HG03432 (cell line): Measurements from ENCODE around the gene CEPT1.
"Not testable (repeated sequence)": the region's sequence is repeated elsewhere in the genome, so short reads cannot be mapped to it uniquely, and the experiment has no call there.

Experiments used
- ATAC-seq: cut with Tn5 transposase; IDR thresholded peaks from one replicate; pipeline ENCODE4 v1.9.1; 2021; ENCODE audit warnings: mild to moderate bottlenecking, moderate library complexity; ENCODE audit not compliant: unreplicated experiment

Gene CEPT1

DNA sequence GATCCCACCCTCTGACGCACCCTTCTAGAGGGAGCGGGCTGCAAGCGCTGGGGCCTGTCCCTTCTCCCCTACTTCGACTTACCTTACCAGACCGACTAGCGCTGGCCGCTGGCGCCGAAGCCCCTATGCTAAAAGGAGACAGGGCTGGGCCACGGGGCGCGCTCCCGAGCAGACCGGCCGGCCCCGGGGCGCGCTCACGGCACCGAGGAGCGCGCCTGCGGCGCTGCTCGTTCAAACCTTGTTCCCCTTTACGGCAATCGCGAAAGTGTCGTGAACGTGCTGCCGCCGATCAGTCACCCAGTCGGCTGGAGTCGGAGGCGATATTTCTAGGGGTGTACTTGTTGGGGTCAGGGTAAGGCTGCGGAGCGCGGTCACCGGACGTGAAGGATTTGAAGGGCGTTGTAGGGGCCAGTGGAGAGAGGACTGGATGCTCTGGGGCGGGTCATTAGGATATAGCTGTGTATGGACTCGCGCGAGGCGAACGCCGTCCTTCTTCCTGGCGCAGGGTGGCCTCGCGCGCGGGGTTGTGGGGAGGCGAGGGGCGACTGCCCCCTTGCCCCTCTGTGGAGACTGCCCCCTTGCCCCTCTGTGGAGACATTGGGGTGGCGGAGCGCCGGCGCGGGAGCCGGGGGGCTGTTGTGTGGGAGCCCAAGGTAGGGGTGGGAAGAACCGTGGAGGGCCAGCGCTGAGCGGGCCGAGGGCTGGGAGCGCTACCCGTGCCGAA, at the start of gene CEPT1, which contains the start of gene DRAM2:
Gene CEPT1 (plus strand): TSS at position 268 of the 724 bp plus-strand sequence. CDS start 7,492 bp downstream, outside the sequence.
Gene DRAM2 (minus strand): TSS at position 138 of the 724 bp plus-strand sequence. CDS start 8,539 bp downstream, outside the sequence.
- ATAC-seq, result peak; percentile 83

DNA sequence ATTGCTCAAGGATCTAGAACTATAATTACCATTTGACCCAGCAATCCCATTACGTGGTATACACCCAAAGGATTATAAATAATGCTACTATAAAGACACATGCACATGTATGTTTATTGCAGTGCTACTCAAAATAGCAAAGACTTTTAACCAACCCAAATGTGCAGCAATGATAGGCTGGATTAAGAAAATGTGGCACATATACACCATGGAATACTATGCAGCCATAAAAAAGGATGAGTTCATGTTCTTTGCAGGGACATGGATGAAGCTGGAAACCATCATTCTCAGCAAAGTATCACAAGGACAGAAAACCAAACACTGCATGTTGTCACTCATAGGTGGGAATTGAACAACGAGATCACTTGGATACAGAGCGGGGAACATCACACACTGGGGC, 44.6 kb upstream of the CEPT1 start:
- ATAC-seq, result not testable (repeated sequence)

DNA sequence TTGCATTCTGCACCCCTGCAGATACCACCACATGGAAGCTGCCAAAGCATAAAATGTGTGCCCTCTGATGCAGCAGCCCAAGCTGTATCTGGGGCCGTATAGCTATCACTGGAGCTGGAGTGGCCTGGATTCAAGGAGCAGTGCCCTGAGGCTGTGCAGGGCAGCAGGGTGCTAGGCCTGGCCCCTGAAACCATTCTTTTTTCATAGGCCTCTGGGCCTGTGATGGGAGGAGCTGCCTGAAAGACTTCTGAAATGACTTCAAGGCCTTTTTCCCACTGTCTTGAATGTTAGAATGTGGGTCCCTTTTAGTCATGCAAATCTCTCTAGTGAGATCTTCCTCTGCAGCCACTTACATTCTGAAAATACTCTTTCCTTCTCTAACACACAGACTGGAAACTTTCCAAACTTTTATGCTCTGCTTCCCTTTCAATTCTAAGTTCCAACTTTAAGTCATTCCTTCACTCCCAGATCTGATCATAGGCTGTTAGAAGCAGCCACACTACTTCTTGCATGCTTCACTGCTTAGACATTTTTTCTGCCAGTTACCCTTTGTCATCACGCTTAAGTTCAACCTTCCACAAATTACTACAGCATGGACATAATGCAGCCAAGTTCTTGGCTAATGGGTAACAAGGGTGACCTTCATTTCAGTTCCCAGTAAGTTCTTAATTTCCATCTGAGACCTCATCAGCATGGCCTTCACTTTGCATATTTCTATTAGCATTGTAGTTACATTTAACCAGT, 42.5 kb upstream of the CEPT1 start:
- no peak for ATAC-seq

DNA sequence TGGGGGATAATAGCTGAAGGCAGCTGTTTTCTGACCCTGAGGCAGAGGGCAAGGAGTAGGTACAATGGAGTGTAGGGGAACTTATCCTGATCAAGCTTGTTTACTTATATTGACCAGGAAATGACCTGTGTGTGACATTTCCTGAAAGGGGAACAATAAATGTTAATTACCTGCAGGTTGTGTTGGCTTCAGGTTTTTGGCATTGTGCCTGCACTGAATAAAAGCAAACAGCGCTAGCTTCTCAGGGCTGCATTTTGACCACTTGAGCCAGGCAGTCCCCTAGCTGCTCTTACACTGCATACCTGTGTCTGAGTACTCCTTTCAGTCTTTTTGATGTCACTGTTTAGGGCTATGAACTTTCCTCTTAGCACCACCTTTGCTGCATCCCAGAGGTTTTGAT, 40.7 kb upstream of the CEPT1 start:
- ATAC-seq, result no peak

DNA sequence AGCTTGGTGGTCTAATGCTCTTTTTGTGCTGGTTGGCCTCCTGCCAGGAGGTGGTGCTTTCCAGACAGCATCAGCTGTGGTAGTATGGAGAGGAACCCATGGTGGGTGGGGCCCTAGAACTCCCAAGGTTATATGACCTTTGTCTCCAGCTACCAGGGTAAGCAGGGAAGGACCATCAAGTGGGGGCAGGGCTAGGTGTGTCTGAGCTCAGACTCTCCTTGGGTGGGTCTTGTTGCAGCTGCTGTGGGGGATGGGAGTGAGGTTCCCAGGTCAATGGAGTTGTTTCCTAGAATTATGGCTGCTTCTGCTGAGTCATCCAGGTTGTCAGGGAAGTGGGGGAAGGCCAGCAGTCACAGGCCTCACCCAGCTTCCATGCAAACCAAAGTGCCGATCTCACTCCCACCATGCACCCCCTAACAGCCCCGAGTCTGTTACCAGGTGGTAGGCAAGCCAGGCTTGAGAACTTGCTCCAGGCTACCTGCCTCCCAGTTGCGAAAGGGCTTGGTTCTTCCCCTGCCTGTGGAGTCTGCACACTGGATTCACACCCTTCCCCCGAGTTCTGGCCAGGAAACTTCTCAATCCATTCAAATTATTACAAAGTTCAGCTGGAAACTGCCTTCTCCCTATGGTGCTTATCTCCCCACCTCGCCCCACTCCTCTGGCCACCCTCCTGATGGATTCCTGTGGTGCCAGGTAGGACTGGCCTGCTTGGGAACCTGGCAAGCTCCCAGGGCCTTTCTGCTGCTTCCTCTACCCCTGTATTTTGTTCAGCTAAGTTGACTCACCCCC, 38.0 kb upstream of the CEPT1 start:
- no peak for ATAC-seq

DNA sequence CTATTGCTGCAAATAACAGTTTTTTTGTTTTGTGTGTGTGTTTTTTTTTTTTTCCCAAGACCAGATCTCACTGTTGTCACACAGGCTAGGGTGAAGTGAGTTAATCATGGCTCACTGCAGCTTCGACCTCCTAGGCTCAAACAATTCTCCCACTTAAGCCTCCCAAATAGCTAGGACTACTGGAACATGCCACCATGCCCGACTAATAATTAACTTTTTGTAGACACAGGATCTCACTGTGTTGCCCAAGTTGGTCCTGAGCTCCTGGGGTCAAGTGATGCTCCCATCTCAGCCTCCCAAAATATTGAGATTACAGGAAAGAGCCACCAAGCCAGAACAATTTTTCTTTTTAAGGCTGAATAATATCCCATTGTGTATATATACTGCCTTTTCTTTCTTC, 35.0 kb upstream of the CEPT1 start:
- ATAC-seq, result no peak

DNA sequence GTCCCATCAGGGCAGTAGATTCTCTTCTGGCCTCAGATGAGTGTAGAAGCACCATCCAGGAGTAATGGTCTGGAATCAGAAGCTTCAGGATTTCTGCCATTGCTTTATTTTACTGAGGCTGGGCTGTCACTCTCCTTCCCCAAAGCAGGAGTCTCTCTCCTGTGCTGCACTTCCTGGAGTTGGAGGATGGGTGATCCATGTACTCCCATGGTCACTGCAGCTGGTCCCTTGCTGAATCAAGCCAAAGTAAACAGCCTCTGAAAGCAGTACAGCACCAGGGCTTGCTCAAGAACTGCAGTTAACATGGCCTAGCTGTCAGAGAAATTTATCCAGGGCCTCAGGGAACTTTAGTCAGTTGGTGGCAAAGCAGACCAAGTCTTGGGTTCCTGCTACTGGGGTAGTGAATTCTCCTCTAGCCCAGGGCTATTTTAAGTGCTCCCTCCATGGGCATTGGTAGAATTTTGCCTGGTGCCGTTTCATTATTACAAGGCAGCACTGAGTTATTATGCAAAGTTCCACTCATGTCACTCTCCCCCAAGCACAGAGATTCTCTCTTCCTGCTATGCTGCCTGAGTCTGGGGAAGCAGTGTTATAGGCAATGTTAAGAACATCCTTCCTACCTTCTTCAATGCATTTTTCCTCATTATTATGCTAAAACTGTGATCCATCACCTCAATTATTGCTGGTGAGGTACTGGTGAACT, 29.7 kb upstream of the CEPT1 start:
- no peak for ATAC-seq

DNA sequence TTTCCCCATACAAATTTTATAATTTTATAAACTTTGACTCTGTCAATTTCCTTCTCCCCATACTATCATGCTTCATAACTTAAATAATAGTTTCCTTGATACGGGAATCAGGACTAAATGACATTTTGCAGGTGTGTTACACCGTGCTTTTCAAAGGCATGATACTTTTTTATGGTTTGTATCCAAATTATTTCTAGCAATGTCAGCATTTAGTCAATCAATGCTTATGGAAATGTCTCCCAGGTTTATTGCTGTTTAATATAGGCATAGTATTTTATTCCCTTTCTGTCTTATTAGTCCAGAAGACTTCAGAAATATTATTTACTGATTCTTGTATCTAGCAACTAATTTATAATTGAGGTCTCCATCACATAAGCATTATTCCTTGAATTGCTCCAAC, 23.5 kb upstream of the CEPT1 start:
- no peak for ATAC-seq

DNA sequence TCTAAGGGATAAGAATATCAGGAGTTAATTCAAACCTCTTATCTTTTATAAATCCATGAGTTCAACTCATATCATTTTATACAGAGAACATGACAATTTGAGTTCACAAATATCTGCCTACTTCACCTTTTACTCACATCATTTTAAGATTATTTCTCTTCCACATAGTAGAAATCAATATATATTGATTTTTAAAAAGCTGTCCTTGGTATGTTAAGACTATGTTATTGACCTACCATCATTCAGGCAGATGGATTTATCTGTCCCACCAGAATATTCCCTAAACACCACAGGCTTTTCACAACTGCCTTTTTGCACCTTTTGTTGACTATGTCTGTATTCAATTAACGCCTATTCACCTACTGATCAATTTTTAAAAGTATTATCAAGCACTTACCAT, 13.7 kb upstream of the CEPT1 start:
- ATAC-seq, result no peak

DNA sequence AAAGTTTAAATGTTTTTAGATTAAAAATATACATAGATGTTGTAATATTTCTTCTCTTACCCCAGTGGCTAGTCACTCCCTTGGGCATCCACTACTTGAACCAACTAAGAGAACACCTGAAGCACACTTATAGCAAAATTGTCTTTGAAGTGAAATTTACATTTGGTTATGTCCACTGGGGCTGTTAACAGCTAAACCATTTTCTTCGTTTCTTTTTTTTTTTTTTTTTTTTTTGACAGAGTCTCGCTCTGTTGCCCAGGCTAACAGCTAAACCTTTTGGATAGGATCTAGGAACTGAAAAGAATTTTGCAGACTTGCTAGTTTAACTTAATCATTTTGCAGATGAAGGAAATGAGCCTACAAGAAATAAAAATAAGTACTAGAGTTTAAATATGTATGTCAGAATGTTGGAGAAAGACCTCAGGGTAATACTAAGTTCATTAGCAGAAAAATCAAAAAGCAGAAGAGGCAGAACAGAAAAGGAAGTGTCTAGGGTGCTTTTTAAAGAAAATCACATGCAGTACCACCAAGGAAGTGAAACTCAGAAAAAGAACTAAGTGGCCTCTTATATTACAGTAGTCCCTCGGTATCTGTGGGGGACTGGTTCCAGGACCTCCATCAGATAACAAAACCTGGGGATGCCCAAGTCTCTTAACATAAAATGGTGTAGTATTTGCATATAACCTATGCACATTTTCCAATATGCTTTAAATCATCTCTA, 11.9 kb upstream of the CEPT1 start:
- ATAC-seq, result peak; percentile 87

DNA sequence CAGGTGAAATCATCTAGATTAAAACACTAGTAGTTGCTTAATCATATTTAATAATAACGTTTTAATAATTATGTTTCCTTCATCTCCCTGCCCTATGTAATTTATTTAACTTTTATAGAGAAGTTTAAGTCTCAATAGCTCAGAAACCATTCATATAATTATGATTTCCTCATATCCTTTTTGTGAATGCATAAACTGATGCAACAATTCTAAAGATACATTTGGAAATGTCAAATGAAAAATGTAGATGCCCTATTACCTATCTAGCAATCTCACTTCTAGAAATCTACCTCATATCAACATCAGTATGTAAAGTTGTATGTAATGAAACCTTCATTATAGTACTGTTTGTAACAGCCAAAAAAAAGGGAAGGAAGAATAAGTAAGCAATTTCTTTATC, 10.6 kb upstream of the CEPT1 start:
- no peak for ATAC-seq

DNA sequence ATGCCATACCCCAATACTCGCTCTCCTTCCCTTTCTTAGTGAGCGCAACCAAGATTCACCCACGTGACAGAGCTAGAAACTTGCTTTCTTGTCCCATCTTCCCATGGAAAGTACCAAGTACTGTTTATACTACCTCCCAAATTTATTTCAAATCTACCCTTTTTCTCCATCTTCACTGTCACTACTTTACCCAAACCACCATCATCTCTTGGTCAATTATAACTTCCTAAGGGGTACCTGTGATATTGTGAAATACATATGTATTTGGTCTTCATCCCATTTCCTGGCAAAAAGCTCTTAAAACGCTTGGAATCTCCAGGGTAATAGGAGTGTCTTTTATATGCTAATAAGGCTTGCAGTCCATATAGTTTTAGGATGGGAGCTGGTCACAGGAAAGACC, 8.3 kb upstream of the CEPT1 start:
- no peak for ATAC-seq

DNA sequence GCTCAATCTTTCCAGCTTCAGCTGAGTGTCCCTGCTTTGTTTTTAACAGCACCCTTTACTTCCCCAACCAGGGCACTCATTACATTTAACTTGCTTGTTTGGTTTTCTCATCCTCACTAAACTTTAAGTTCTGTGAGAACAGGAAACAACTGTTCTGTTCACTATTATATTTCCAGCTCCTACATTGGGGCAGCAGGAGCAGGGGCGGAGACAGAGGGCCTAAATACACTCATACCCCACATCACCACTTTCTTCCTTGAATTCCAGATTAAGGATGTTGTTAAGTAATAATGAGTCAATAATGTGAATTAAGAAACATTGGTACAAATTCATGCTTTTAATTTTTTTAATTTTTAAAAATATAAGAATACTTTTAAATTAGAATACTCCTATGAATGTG, 6.2 kb upstream of the CEPT1 start:
- no peak for ATAC-seq

DNA sequence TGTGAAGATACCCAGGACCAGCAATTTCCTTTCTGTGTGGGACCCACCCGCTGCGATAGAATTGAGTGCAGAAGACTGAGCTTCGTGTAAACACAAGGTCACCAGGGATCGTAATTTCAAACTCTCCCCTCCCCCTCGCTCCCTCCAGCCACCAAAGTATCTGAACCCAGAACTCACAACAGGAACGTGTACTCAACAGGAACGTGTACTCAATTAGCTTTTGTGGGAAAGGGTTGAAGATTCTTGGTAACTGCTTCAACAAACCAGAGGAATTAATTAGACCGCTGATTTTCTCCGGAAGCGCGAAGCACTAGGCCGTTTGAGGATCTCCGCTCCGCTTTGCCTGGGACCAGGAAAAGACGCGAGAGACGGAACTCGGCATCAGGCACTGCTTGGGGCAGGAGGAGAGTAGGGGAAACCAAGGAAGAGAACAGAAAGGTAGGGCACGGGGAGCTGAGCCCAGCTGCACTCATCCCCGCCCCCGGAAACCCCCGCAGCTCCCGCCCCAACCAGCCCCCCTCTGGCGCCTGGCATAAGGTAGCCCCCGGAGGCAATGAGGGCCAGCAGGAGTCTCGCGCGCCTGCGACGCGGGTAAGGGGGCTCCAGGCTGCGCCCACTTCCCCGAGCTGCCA, 583 bp upstream of the CEPT1 start:
- peak; percentile 48 for ATAC-seq

DNA sequence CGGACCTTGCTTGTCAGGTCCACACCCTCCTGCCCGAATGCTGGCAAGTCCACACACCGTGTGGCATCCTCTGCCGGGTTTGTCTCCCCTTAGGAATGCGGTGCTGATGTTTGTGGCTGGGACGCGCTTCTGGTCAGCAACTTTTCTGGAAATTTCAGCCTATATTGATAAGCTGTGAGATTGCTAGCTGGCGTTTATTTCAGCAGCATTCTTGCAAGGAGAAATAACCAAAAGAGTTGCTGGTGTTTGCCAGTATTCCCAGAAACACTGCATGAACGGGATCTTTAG, 601 bp downstream of the CEPT1 start:
- ATAC-seq, result no peak

DNA sequence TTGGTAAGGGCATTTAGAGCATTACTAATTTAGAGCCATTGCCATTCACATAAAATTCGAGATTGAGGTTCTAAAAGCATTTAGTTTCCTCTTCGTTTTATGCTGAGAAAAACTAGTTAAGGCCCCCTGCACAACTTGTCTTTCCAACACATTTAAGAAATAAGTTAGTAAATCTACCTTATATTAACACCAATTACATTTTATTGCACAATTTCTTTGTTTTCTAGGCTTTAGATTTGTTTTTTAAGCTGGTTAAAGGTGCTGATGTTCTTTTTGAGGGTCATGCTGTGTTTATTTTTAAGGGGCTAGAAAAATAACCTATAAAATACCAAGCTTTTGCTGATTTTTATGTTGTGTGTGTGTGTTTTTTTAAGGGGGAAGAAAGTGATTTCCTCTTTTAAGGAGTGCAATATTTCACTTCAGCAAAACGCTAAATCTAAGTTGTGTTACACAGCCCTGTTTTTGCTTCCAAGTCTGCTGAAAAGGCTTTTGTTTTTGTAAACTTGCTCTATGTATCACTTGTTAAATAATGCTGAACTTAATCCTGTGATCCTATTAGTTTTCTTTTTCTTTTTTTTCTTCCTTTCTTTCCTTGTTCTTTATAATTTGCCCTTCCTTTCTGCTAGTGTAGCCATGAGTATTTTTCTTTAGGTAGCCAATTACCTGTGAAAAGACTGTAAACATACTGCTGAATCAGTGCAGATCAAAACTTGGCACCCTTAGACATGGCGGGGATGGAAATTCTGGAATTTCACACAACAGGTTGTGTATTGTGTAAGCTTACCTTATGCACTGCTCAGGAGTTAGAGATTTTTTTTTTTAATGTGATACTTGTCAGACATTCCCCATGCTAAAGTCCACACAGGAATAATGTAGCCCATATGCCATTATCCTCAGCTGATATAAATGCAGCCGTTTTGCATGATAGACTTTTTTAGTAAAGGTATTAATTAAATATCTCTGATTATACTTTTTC, 1.5 kb downstream of the CEPT1 start:
- no peak for ATAC-seq

DNA sequence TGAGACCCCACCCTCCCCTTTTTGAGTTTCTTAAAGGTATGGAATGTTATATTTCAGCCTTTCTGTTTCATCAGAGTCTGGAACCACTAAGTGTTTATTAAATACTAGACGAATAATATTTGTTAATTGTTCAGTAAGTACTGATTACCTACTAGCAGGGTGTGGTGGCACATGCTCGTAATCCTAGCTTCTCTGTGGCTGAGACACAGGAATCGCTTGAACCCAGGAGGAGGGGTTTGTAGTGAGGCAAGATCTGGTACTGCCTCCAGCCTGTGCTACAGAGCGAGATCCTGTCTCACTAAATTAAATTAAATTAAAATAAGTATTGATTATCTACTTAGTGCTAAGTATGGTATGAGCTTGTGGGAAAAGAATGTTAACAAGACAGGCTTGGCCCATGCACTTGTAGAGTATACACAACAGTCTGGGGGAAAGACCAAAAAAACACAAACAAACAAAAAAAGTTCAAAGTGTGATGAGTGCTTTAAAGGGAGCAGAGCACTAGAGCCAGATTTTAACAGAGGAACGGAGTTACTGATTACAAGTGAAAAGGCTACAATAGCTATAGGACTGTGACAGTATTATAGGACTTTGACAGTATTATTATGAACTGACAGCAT, 2.4 kb downstream of the CEPT1 start:
- no peak for ATAC-seq

DNA sequence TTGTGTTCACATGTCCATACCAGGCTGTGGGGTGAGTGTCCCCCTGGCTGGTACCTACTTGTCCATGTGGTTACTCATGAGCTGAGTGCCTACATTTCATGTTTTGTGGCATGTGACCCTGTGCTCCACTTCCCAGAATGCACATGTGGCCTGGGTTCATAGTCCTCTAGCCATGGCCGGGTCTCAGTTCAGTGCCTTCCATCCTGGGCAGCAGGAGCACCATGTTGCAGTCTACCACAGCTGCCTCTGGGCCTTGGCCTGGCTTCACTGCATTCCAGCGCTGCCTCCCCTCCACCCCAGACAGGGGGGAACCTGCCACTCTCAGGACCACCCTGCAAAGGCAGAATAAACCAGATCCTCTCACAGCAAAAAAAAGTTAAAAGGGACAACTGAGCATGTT, 5.5 kb downstream of the CEPT1 start:
- ATAC-seq, result no peak
